OCI-LY3 (cell line): ENCODE results near the gene RAB35.

ENCODE experiments used
- H2AFZ ChIP-seq: fragments of 200-600, 300-600 bp; shearing (Covaris generic); 2 replicates; pipeline ENCODE4 v1.6.0; 2014; ENCODE audit warnings: antibody characterized with exemption, low read depth, low read length
- H3K27ac ChIP-seq: fragments of 200-600, 300-600 bp; sonication (generic); 2 replicates; pipeline ENCODE4 v1.5.1; 2014; ENCODE audit warnings: mild to moderate bottlenecking, low read length, moderate library complexity, mixed read lengths
- H3K27me3 ChIP-seq: fragments of 200-600, 300-600 bp; sonication (generic); 2 replicates; pipeline ENCODE4 v1.6.1; 2014; ENCODE audit warnings: low read depth, low read length, mixed read lengths
- H3K36me3 ChIP-seq: fragments of 200-600, 300-600 bp; sonication (generic); replicated peaks from 2 replicates; pipeline ENCODE3; 2014; ENCODE audit warnings: low read depth, low read length, mixed read lengths
- H3K4me1 ChIP-seq: fragments of 300-600, 200-600 bp; sonication (generic); 2 replicates; pipeline ENCODE4 v1.6.1; 2014; ENCODE audit warnings: low read length, mixed read lengths
- H3K4me2 ChIP-seq: fragments of 200-600, 300-600 bp; sonication (generic); 2 replicates; pipeline ENCODE4 v1.6.1; 2014; ENCODE audit warnings: low read length, mixed read lengths
- H3K4me3 ChIP-seq: fragments of 300-600, 200-600 bp; sonication (generic); 2 replicates; pipeline ENCODE4 v1.5.1; 2014; ENCODE audit warnings: antibody characterized with exemption, mild to moderate bottlenecking, low read length, moderate library complexity
- H3K79me2 ChIP-seq: fragments of 300-600, 200-600 bp; shearing (Covaris generic); 2 replicates; pipeline ENCODE4 v1.6.1; 2014; ENCODE audit warnings: mild to moderate bottlenecking, low read length, mixed read lengths
- H3K9ac ChIP-seq: fragments of 300-600, 200-600 bp; shearing (Covaris generic); 2 replicates; pipeline ENCODE4 v1.6.0; 2014; ENCODE audit warnings: mild to moderate bottlenecking, low read length, moderate library complexity
- H3K9me3 ChIP-seq: fragments of 200-600, 300-600 bp; shearing (Covaris generic); 2 replicates; pipeline ENCODE4 v1.6.1; 2014; ENCODE audit warnings: low read length, mixed read lengths; ENCODE audit not compliant: insufficient read depth
- H4K20me1 ChIP-seq: fragments of 200-600, 300-600 bp; sonication (generic); 2 replicates; pipeline ENCODE4 v1.6.1; 2016; ENCODE audit warnings: low read length, mixed read lengths; ENCODE audit not compliant: insufficient read depth
- EZH2phosphoT487 ChIP-seq: fragments of 200-600 bp; shearing (Covaris generic); IDR thresholded peaks from 2 replicates; pipeline ENCODE4 v1.6.1; 2018; ENCODE audit warnings: antibody characterized with exemption, mixed run types, low read depth
- TF ChIP-seq, protein P1 (sequence below): fragments of 200-600, 300-600 bp; sonication (generic); IDR thresholded peaks from 2 replicates; pipeline ENCODE4 v1.5.1; 2014; ENCODE audit warnings: antibody characterized with exemption, low read length, low read depth

RAB35 gene

GRCh38 chr12:120089796-120090195, 26.8 kb downstream of the RAB35 start:
- H3K9ac ChIP-seq = no peak overlapping the region
- H3K4me3 ChIP-seq = no peak overlapping the region
- no peaks in the 10 kb centered on the region for H4K20me1 ChIP-seq
- no peak overlapping the region for H3K27ac ChIP-seq
- TF ChIP-seq, protein P1, sequence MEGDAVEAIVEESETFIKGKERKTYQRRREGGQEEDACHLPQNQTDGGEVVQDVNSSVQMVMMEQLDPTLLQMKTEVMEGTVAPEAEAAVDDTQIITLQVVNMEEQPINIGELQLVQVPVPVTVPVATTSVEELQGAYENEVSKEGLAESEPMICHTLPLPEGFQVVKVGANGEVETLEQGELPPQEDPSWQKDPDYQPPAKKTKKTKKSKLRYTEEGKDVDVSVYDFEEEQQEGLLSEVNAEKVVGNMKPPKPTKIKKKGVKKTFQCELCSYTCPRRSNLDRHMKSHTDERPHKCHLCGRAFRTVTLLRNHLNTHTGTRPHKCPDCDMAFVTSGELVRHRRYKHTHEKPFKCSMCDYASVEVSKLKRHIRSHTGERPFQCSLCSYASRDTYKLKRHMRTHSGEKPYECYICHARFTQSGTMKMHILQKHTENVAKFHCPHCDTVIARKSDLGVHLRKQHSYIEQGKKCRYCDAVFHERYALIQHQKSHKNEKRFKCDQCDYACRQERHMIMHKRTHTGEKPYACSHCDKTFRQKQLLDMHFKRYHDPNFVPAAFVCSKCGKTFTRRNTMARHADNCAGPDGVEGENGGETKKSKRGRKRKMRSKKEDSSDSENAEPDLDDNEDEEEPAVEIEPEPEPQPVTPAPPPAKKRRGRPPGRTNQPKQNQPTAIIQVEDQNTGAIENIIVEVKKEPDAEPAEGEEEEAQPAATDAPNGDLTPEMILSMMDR = no peak
- no peak for TF ChIP-seq EZH2phosphoT487
- no peak overlapping the region for H3K4me2 ChIP-seq
- H3K4me1 ChIP-seq = peaks cover 12% of the 10 kb centered on the region
- no peaks in the 10 kb centered on the region for H3K9me3 ChIP-seq
- no peak overlapping the region for H2AFZ ChIP-seq
- no peaks in the 10 kb centered on the region for H3K79me2 ChIP-seq
- no peaks in the 10 kb centered on the region for H3K27me3 ChIP-seq
- peaks cover 13% of the 10 kb centered on the region for H3K36me3 ChIP-seq

GRCh38 chr12:120089105-120089504, 27.4 kb downstream of the RAB35 start:
- H2AFZ ChIP-seq = no peak overlapping the region
- no peak overlapping the region for H3K27ac ChIP-seq
- H4K20me1 ChIP-seq = no peaks in the 10 kb centered on the region
- no peak overlapping the region for H3K4me2 ChIP-seq
- H3K79me2 ChIP-seq = no peaks in the 10 kb centered on the region
- no peak for TF ChIP-seq EZH2phosphoT487
- TF ChIP-seq, protein P1 = no peak
- no peaks in the 10 kb centered on the region for H3K9me3 ChIP-seq
- peaks cover 12% of the 10 kb centered on the region for H3K4me1 ChIP-seq
- H3K36me3 ChIP-seq = peaks cover 9% of the 10 kb centered on the region
- H3K27me3 ChIP-seq = no peaks in the 10 kb centered on the region
- H3K9ac ChIP-seq = no peak overlapping the region
- no peak overlapping the region for H3K4me3 ChIP-seq

DNA sequence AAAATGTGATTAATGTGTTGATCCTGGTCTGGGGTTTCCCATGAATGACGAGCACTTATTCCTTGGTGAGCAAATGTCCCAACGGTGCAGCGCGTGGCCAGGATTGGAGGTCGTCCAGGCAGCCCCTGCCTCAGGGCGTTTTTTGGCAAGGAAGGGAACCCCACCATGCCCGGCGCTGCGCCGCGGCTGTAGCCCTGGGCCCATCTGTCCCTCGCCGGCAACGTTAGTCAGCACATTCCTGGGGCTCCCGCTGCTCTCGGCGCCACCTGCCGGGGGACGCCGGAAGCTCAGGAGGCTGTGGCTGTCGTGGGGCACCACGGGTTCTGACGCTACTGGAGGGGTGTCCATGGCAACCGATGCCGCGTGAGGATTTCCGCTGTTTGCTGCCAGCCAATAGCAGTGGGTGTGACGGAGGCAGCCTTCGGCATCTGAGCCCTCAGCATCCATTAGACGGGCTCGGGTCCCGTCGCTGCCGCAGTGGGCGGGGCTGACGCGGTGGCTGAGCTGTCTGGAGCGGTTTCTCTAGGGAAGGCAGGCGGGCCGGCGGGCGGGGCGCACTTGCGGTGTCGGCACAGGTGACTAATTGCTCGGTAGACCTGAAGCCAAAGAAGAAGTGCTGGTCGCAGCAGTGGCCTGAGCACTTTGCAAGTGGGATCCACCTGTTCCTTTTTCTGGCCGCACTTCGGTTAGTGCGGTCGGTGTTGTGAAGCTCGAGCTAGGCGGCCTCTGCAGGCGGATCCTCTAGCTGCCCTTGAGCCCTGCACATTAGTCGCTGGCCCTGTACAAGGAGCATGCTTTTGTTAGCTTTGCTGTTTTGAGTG, 29.5 kb downstream of the RAB35 start:
- Histone ChIP-seq H3K27me3 (no peaks in the 10 kb centered on the region), H3K79me2 (no peaks in the 10 kb centered on the region), H2AFZ (peak overlapping the region; percentile 62), H3K4me2 (peak overlapping the region; percentile 88), H3K36me3 (peaks cover 9% of the 10 kb centered on the region), H3K4me1 (peaks cover 12% of the 10 kb centered on the region), H3K9me3 (no peaks in the 10 kb centered on the region), H4K20me1 (no peaks in the 10 kb centered on the region), H3K27ac (no peak overlapping the region), H3K9ac (peak overlapping the region; percentile 65), H3K4me3 (peak overlapping the region; percentile 76)
- TF ChIP-seq, protein P1 = peak; percentile 85
- no peak for TF ChIP-seq EZH2phosphoT487

- peaks cover 9% of the 10 kb centered on the region for H3K36me3 ChIP-seq
- no peak overlapping the region for H3K27ac ChIP-seq
- no peak for TF ChIP-seq EZH2phosphoT487
- TF ChIP-seq, protein P1 = no peak
- H3K4me2 ChIP-seq = peak overlapping the region; percentile 88
- peak overlapping the region; percentile 76 for H3K4me3 ChIP-seq
- no peaks in the 10 kb centered on the region for H3K9me3 ChIP-seq
- no peaks in the 10 kb centered on the region for H3K79me2 ChIP-seq
- peak overlapping the region; percentile 62 for H2AFZ ChIP-seq
- H3K4me1 ChIP-seq = peaks cover 12% of the 10 kb centered on the region
- H3K27me3 ChIP-seq = no peaks in the 10 kb centered on the region
- H3K9ac ChIP-seq = peak overlapping the region; percentile 65; the same call in 1 of the 2 replicates
- H4K20me1 ChIP-seq = no peaks in the 10 kb centered on the region
Measured at GRCh38 chr12:120085920-120086645, 30.5 kb downstream of the RAB35 start.
